Activated naive CD8-positive, alpha-beta T cell treated with anti-CD3 and anti-CD28 coated beads, Interleukin-2, amount 10 ng/mL, durations not matched to agents 7 days and 5 days (primary cell): ENCODE measurements around the gene CDH2. TPM values are rescaled to one million over a fixed set of nuclear protein-coding genes. Genes with fewer than 3 reads are reported as not detected.

ENCODE experiments used
- ATAC-seq: fragments of 150-1000 bp; cut with Tn5 transposase; one replicate; pipeline ENCODE4 v1.10.0; 2021; ENCODE audit warnings: low read depth, moderate library complexity
- POLR2A ChIA-PET: fragments of 350-600 bp; sonication (Branson Sonifier 250); formaldehyde crosslinking; loops from one replicate; lab custom pipeline; 2021; ENCODE audit warnings: antibody characterized with exemption; lab: Charles Lee
- DNase-seq: peaks from one replicate; pipeline ENCODE4 v3.0.0; 2021
- H3K27ac Mint-ChIP-seq: one replicate; pipeline ENCODE4 v1.8.0; 2022; ENCODE audit warnings: mild to moderate bottlenecking, mixed read lengths
- H3K27me3 Mint-ChIP-seq: one replicate; pipeline ENCODE4 v1.8.0; 2022; ENCODE audit warnings: mild to moderate bottlenecking, moderate library complexity, mixed read lengths
- H3K36me3 Mint-ChIP-seq: one replicate; pipeline ENCODE4 v1.8.0; 2021; ENCODE audit warnings: mild to moderate bottlenecking, mixed read lengths
- H3K4me1 Mint-ChIP-seq: one replicate; pipeline ENCODE4 v1.8.0; 2021; ENCODE audit warnings: mixed read lengths
- H3K4me3 Mint-ChIP-seq: one replicate; pipeline ENCODE4 v1.8.0; 2022; ENCODE audit warnings: mild to moderate bottlenecking, moderate library complexity, mixed read lengths
- H3K9me3 Mint-ChIP-seq: one replicate; pipeline ENCODE4 v1.8.0; 2021; ENCODE audit warnings: mixed read lengths
- total RNA-seq, 2 experiments: library from RNA; stranded (reverse); gene quantifications; one replicate each; pipeline ENCODE4 v1.2.3, GENCODE V29; 2021

The CDH2 gene
- total RNA-seq, 2 experiments from 2014 or later: not detected

- Mint-ChIP-seq H3K4me1 (peaks cover 5% of the 10 kb centered on the region), H3K9me3 (peaks cover 2% of the 10 kb centered on the region), H3K27ac (no peak overlapping the region), H3K36me3 (peaks cover 7% of the 10 kb centered on the region), H3K27me3 (peaks cover 30% of the 10 kb centered on the region), H3K4me3 (peak overlapping the region; percentile 30)
- peak; percentile 27 for DNase-seq
- ATAC-seq: peak; percentile 24
- POLR2A ChIA-PET: no interaction called here
Measured at GRCh38 chr18:28177828-28178635, 1.1 kb upstream of the CDH2 start.

GRCh38 chr18:28176698-28176947 is 307 bp downstream of the CDH2 start:
- H3K4me3 Mint-ChIP-seq: peak overlapping the region; percentile 63
- peaks cover 2% of the 10 kb centered on the region for H3K9me3 Mint-ChIP-seq
- H3K4me1 Mint-ChIP-seq: peaks cover 5% of the 10 kb centered on the region
- POLR2A ChIA-PET: no interaction called here
- no peak overlapping the region for H3K27ac Mint-ChIP-seq
- peaks cover 7% of the 10 kb centered on the region for H3K36me3 Mint-ChIP-seq
- H3K27me3 Mint-ChIP-seq: peaks cover 30% of the 10 kb centered on the region
- no peak for ATAC-seq
- DNase-seq: peak; percentile 24

- H3K4me1 Mint-ChIP-seq: peaks cover 5% of the 10 kb centered on the region
- peaks cover 30% of the 10 kb centered on the region for H3K27me3 Mint-ChIP-seq
- POLR2A ChIA-PET: no interaction called here
- peaks cover 7% of the 10 kb centered on the region for H3K36me3 Mint-ChIP-seq
- H3K27ac Mint-ChIP-seq: no peak overlapping the region
- ATAC-seq (no peak), DNase-seq (peak; percentile 25)
- peaks cover 2% of the 10 kb centered on the region for H3K9me3 Mint-ChIP-seq
- H3K4me3 Mint-ChIP-seq: peak overlapping the region; percentile 63
Measured at GRCh38 chr18:28175930-28176697, 816 bp downstream of the CDH2 start.

GRCh38 chr18:28175150-28175929 is 1.6 kb downstream of the CDH2 start:
- Mint-ChIP-seq H3K36me3 (peaks cover 7% of the 10 kb centered on the region), H3K9me3 (peaks cover 2% of the 10 kb centered on the region), H3K27me3 (peaks cover 30% of the 10 kb centered on the region), H3K4me3 (peak overlapping the region; percentile 22), H3K4me1 (peaks cover 5% of the 10 kb centered on the region), H3K27ac (no peak overlapping the region)
- POLR2A ChIA-PET: no interaction called here
- DNase-seq: peak; percentile 25
- no peak for ATAC-seq

GRCh38 chr18:28174181-28174905 is 2.6 kb downstream of the CDH2 start:
- Mint-ChIP-seq H3K27me3 (peaks cover 28% of the 10 kb centered on the region), H3K4me1 (peaks cover 5% of the 10 kb centered on the region), H3K4me3 (no peak overlapping the region), H3K9me3 (peaks cover 2% of the 10 kb centered on the region), H3K27ac (no peak overlapping the region), H3K36me3 (peaks cover 7% of the 10 kb centered on the region)
- ATAC-seq (no peak), DNase-seq (no peak)
- POLR2A ChIA-PET: no interaction called here

- H3K4me1 Mint-ChIP-seq: peaks cover 3% of the 10 kb centered on the region
- H3K4me3 Mint-ChIP-seq: no peak overlapping the region
- ATAC-seq: no peak
- H3K27ac Mint-ChIP-seq: no peak overlapping the region
- peaks cover 7% of the 10 kb centered on the region for H3K36me3 Mint-ChIP-seq
- peaks cover 18% of the 10 kb centered on the region for H3K27me3 Mint-ChIP-seq
- peaks cover 2% of the 10 kb centered on the region for H3K9me3 Mint-ChIP-seq
- no peak for DNase-seq
- POLR2A ChIA-PET: no interaction called here
Measured at GRCh38 chr18:28171837-28172236, 5.1 kb downstream of the CDH2 start.

- DNase-seq (no peak), ATAC-seq (no peak)
- Mint-ChIP-seq H3K9me3 (no peaks in the 10 kb centered on the region), H3K4me3 (no peak overlapping the region), H3K4me1 (no peaks in the 10 kb centered on the region), H3K27ac (no peak overlapping the region), H3K36me3 (no peaks in the 10 kb centered on the region), H3K27me3 (no peaks in the 10 kb centered on the region)
- POLR2A ChIA-PET: no interaction called here
Measured at GRCh38 chr18:28168725-28169124, 8.2 kb downstream of the CDH2 start.

- Mint-ChIP-seq H3K4me3 (no peak overlapping the region), H3K27ac (no peak overlapping the region), H3K36me3 (no peaks in the 10 kb centered on the region), H3K9me3 (no peaks in the 10 kb centered on the region), H3K4me1 (no peaks in the 10 kb centered on the region), H3K27me3 (no peaks in the 10 kb centered on the region)
- POLR2A ChIA-PET: no interaction called here
- ATAC-seq (no peak), DNase-seq (no peak)
Measured at GRCh38 chr18:28167835-28168349, 9.0 kb downstream of the CDH2 start.

- POLR2A ChIA-PET: no interaction called here
- H3K27me3 Mint-ChIP-seq: no peaks in the 10 kb centered on the region
Measured at GRCh38 chr18:28164771-28165483, 12.0 kb downstream of the CDH2 start.

GRCh38 chr18:28163201-28163775 is 13.6 kb downstream of the CDH2 start:
- no peak overlapping the region for H3K27ac Mint-ChIP-seq
- ATAC-seq: no peak
- DNase-seq: no peak
- H3K4me1 Mint-ChIP-seq: no peaks in the 10 kb centered on the region
- no peaks in the 10 kb centered on the region for H3K9me3 Mint-ChIP-seq
- POLR2A ChIA-PET: no interaction called here
- no peak overlapping the region for H3K4me3 Mint-ChIP-seq
- no peaks in the 10 kb centered on the region for H3K36me3 Mint-ChIP-seq
- H3K27me3 Mint-ChIP-seq: no peaks in the 10 kb centered on the region

More at GRCh38 chr18:28164771-28165483, 12.0 kb downstream of the CDH2 start:
- H3K36me3 Mint-ChIP-seq: no peaks in the 10 kb centered on the region
- H3K4me1 Mint-ChIP-seq: no peaks in the 10 kb centered on the region
- H3K9me3 Mint-ChIP-seq: no peaks in the 10 kb centered on the region
- ATAC-seq (no peak), DNase-seq (no peak)
- H3K27ac Mint-ChIP-seq: no peak overlapping the region
- no peak overlapping the region for H3K4me3 Mint-ChIP-seq

- no peak overlapping the region for H3K4me3 Mint-ChIP-seq
- H3K36me3 Mint-ChIP-seq: no peaks in the 10 kb centered on the region
- H3K4me1 Mint-ChIP-seq: no peaks in the 10 kb centered on the region
- H3K27me3 Mint-ChIP-seq: no peaks in the 10 kb centered on the region
- ATAC-seq: no peak
- H3K9me3 Mint-ChIP-seq: no peaks in the 10 kb centered on the region
- POLR2A ChIA-PET: no interaction called here
- DNase-seq: no peak
- no peak overlapping the region for H3K27ac Mint-ChIP-seq
Measured at GRCh38 chr18:28161608-28162599, 15.0 kb downstream of the CDH2 start.
